CD4-positive, alpha-beta T cell treated with Interferon gamma for 1 hour (primary cell): ENCODE measurements around the gene NFATC3.
"Not testable (repeated sequence)": the region's sequence is repeated elsewhere in the genome, so short reads cannot be mapped to it uniquely, and the experiment has no call there.

Experiments
- DNase-seq: peaks from one replicate; pipeline ENCODE4 v3.0.0-alpha.2; 2020

The NFATC3 gene

DNA sequence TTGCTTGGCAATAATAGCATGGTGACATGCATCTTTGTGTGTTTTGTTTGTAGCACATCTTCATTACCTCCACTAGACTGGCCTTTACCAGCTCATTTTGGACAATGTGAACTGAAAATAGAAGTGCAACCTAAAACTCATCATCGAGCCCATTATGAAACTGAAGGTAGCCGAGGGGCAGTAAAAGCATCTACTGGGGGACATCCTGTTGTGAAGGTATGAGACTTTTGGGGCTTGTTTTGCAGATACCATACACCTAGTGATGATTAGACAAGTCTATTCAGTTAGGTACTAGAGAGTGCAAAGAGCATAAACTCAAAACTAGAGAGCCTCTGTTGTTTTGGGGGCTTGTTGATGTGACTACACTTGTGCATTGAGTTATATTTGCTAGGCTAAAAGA lies 41.2 kb downstream of the NFATC3 start:
- DNase-seq: no peak

- DNase-seq: no peak
Observed at GRCh38 chr16:68128577-68129305, 43.6 kb downstream of the NFATC3 start.

- DNase-seq: no peak
Observed at GRCh38 chr16:68130520-68130919, 45.4 kb downstream of the NFATC3 start.

GRCh38 chr16:68131813-68132706 lies 46.9 kb downstream of the NFATC3 start:
- DNase-seq: no peak

GRCh38 chr16:68133000-68133399 lies 47.8 kb downstream of the NFATC3 start:
- not testable (repeated sequence) for DNase-seq

GRCh38 chr16:68134644-68135043 lies 49.5 kb downstream of the NFATC3 start:
- no peak for DNase-seq

- DNase-seq: no peak
Observed at GRCh38 chr16:68136515-68136914, 51.3 kb downstream of the NFATC3 start.

DNA sequence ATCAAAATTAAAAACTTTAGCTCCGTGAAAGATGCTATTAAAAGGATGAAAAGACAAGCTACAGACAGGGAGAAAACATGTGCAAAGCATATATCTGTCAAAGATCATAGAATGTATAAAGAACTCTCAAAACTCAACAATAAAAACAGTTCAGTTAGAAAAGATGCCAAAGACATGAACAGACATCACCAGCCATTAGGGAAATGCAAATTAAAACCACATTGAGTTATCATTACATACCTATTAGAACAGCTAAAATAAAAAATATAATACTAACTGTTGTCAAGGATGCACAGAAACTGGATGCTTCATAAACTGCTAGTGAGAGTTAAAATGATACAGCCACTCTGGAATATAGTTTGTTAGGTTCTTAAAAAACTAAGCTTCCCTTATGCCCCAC lies 58.8 kb downstream of the NFATC3 start:
- no peak for DNase-seq

DNA sequence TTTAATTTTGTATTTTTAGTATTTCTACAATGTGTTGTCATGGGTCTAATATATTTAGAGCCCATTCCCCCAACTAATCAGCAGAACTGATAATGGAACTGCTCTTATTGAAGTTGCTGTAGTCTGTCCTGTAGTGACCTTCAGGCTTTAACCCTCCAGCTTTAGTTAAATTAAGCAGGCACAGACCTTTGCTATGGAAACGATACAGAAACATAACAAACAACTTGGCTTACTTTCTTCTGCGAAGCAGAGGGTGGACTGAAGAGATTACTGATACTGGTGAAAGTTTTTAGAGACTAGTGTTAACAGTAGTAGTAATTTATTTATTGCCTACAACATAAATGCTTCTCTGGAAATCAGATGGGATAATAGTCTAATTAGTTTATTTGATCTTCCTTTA lies 61.4 kb downstream of the NFATC3 start:
- no peak for DNase-seq

- DNase-seq: no peak
Observed at GRCh38 chr16:68147444-68147843, 62.3 kb downstream of the NFATC3 start.

DNA sequence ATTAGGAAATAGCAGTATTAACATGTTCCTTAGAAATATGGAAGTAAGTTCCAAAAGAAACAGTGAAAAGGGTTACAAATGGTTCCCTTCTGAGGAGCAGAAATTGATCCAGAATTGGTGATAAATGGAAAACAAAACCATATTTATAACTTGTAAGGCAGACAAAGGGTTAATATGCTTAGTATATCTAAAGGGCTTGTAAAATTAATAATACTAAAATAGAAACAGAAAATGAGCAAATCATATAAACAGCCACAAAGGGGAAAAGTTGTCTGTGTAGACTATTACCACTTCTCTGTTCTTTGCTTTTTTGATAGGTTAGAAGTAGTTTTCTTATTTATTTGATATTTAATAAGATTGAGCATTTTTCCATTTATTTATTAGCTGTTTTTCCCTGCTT lies 64.4 kb downstream of the NFATC3 start:
- no peak for DNase-seq

DNA sequence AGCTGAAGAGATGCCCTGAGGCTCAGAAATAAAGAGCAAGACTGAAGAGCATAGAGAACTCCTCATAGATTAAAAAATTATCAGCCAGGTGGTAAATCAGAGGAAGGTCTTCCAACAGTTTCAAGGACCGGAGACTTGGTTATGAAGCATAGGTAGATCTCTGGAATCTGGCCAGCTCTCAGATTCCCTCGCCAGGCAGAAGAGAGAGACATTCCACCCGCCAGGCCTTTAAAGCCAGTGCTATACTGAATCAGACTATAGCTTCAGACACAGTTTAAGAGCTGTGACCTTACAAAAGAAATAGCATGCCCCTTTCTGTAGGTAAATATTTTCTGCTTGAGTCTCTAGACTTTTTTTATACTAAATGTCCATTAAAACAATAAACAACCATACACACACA lies 70.3 kb downstream of the NFATC3 start:
- DNase-seq: no peak

DNA sequence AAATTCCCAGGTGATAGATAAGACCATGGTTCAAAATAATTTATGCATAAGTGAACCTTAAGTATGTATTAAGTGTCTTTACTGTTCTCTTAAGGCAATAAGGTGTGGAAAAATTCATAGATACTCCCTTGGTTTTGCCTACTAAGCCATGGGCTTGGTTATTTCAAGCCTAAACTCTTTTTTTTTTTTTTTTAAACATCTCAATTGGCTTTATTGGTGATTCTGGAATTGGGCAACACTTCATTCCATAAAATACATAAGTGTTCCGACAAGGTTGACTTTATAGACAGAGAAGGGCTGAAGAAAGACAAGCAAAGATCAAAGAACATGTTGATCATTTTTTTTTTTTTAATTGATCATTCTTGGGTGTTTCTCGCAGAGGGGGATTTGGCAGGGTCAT lies 77.2 kb downstream of the NFATC3 start:
- no peak for DNase-seq

DNA sequence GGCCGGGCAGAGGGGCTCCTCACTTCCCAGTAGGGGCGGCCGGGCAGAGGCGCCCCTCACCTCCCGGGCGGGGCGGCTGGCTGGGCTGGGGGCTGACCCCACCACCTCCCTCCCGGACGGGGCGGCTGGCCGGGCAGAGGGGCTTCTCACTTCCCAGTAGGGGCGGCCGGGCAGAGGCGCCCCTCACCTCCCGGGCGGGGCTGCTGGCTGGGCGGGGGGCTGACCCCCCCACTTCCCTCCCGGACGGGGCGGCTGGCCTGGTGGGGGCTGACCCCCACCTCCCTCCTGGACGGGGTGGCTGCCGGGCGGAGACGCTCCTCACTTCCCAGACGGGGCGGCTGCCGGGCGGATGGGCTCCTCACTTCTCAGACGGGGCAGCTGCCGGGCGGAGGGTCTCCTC lies 78.1 kb downstream of the NFATC3 start:
- DNase-seq: not testable (repeated sequence)

GRCh38 chr16:68166264-68166663 lies 81.1 kb downstream of the NFATC3 start:
- no peak for DNase-seq

GRCh38 chr16:68179196-68179795 lies 94.1 kb downstream of the NFATC3 start:
- no peak for DNase-seq

- no peak for DNase-seq
Observed at GRCh38 chr16:68179855-68180254, 94.7 kb downstream of the NFATC3 start.

DNA sequence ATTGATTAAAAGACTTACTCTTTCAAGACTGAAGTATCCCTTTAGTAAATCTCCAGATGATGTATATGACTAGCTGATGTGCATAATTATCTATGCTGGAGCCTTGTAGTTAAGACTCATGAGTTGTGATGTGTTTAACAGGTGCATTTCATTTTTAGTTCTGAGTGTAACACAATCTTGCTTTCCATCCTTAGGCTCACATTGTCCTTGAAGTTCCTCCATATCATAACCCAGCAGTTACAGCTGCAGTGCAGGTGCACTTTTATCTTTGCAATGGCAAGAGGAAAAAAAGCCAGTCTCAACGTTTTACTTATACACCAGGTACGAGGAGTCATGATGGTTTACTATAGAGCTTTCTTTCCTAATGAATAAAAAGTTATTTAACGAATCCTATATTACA lies 97.9 kb downstream of the NFATC3 start:
- DNase-seq: no peak

DNA sequence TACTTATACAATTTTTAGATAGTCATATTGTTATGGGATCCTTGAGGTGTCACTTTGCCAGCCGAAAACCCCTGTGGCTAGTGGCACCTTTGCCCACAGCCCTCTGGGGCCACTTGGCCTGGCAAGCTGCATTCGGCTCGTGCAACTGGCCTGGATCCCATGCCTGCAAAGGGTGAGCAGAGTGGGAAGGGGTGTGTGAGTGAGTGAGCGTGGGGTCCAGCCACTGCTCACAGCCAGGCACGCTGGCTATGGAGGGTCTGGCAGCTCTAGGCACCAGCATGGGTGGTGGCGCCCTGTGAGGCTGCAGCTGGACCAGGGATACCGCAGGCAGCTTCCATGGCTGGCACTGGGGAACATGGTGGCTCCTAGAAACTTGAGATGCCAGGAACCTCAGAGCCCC lies 101.7 kb downstream of the NFATC3 start:
- no peak for DNase-seq

DNA sequence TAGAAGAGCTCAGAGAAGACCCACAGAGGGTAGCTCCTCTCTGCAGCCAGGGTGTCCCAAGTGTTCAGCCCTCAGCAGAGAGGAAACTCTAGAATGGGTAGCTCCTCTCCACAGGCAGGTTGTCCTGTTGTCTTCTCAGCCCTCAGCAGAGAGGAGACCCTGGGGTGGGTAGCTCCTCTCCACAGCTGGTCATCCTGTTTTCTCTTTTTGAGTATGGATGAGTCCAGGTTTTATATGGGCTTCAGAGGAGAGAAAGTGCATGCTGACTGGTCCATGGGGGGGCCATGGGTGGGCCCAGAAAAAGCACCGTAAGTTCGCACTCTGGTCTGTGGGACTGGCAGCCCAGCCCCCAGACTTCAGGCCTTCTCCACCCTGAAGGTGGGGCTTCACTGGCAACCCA lies 102.3 kb downstream of the NFATC3 start:
- DNase-seq: no peak

- no peak for DNase-seq
Observed at GRCh38 chr16:68188170-68188569, 103.0 kb downstream of the NFATC3 start.

DNA sequence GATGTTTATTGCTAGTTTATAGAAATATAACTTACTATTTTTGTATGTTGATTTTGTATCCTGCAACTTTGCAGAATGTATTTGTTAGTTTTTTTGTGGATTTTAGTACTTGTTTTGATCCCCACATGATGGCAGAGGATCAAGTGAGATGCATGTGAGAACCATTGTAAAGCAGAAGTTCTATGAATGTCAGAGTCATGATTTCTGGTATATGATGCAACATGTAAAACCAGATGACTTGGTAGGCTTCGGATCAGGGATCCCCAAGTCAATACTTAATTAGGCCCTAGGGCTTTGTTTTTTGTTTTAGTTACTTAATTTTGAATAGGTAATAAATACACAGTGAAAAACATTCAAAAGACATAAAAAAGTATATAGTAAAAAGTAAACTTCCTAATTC lies 104.9 kb downstream of the NFATC3 start:
- DNase-seq: no peak

DNA sequence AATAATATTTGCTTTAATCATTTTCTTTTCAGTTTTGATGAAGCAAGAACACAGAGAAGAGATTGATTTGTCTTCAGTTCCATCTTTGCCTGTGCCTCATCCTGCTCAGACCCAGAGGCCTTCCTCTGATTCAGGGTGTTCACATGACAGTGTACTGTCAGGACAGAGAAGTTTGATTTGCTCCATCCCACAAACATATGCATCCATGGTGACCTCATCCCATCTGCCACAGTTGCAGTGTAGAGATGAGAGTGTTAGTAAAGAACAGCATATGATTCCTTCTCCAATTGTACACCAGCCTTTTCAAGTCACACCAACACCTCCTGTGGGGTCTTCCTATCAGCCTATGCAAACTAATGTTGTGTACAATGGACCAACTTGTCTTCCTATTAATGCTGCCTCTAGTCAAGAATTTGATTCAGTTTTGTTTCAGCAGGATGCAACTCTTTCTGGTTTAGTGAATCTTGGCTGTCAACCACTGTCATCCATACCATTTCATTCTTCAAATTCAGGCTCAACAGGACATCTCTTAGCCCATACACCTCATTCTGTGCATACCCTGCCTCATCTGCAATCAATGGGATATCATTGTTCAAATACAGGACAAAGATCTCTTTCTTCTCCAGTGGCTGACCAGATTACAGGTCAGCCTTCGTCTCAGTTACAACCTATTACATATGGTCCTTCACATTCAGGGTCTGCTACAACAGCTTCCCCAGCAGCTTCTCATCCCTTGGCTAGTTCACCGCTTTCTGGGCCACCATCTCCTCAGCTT lies 105.8 kb downstream of the NFATC3 start:
- DNase-seq: no peak
